ENCODE data around the gene LENG8.
"Not testable (repeated sequence)": the region's sequence is repeated elsewhere in the genome, so short reads cannot be mapped to it uniquely, and the experiment has no call there.

LENG8 gene

GRCh38 chr19:54484451-54484850 lies 35.5 kb downstream of the LENG8 start:
- no peak for DNase-seq (ENCODE audit: low spot score)

- no peak for DNase-seq (ENCODE audit: low spot score)
These were observed 36.9 kb downstream of the LENG8 start for GRCh38 chr19:54485851-54486250.

- DNase-seq (ENCODE audit: low spot score) = no peak
These were observed 40.3 kb downstream of the LENG8 start for GRCh38 chr19:54489341-54489740.

- no peak for DNase-seq (ENCODE audit: low spot score)
These were observed 40.8 kb downstream of the LENG8 start for GRCh38 chr19:54489766-54490165.

GRCh38 chr19:54492568-54492967 lies 43.6 kb downstream of the LENG8 start:
- no peak for DNase-seq (ENCODE audit: low spot score)

- not testable (repeated sequence) for DNase-seq (ENCODE audit: low spot score)
These were observed 44.1 kb downstream of the LENG8 start for GRCh38 chr19:54493056-54493455.

- DNase-seq (ENCODE audit: low spot score) = no peak
These were observed 45.1 kb downstream of the LENG8 start for GRCh38 chr19:54493967-54494585.

GRCh38 chr19:54495284-54495683 lies 46.3 kb downstream of the LENG8 start:
- not testable (repeated sequence) for DNase-seq (ENCODE audit: low spot score)

- DNase-seq (ENCODE audit: low spot score) = not testable (repeated sequence)
These were observed 48.9 kb downstream of the LENG8 start for GRCh38 chr19:54497747-54498450.

GRCh38 chr19:54498451-54498772 lies 49.4 kb downstream of the LENG8 start:
- not testable (repeated sequence) for DNase-seq (ENCODE audit: low spot score)

- DNase-seq (ENCODE audit: low spot score) = no peak
These were observed 53.6 kb downstream of the LENG8 start, which contains the start of gene LAIR2 for GRCh38 chr19:54502518-54503048. TSS of gene LAIR2 (plus strand) at chr19:54502831. CDS start at chr19:54502919, 88 bp downstream.

- not testable (repeated sequence) for DNase-seq (ENCODE audit: low spot score)
These were observed 56.5 kb downstream of the LENG8 start for GRCh38 chr19:54505542-54505941.

- no peak for DNase-seq (ENCODE audit: low spot score)
These were observed 57.1 kb downstream of the LENG8 start for GRCh38 chr19:54506079-54506478.

GRCh38 chr19:54507038-54507717 lies 58.2 kb downstream of the LENG8 start:
- not testable (repeated sequence) for DNase-seq (ENCODE audit: low spot score)

- no peak for DNase-seq (ENCODE audit: low spot score)
These were observed 58.8 kb downstream of the LENG8 start for GRCh38 chr19:54507824-54508223.

- DNase-seq (ENCODE audit: low spot score) = not testable (repeated sequence)
These were observed 59.5 kb downstream of the LENG8 start for GRCh38 chr19:54508487-54508886.

- not testable (repeated sequence) for DNase-seq (ENCODE audit: low spot score)
These were observed 60.4 kb downstream of the LENG8 start for GRCh38 chr19:54509200-54509940.

Measured in cerebellar cortex (tissue), 1 donor.